Ishikawa (cell line): ENCODE measurements around the gene FUBP3.

ENCODE experiments used
- CREB1 ChIP-seq: IDR thresholded peaks from 2 replicates; pipeline ENCODE4 v1.6.1; 2012; ENCODE audit warnings: low read depth
- MAX ChIP-seq: IDR thresholded peaks from 2 replicates; pipeline ENCODE4 v1.6.1; 2012
- NFIC ChIP-seq: IDR thresholded peaks from 2 replicates; pipeline ENCODE4 v1.6.1; 2012
- ZBTB7A ChIP-seq: IDR thresholded peaks from 2 replicates; pipeline ENCODE4 v1.6.1; 2012; ENCODE audit warnings: low read depth

DNA sequence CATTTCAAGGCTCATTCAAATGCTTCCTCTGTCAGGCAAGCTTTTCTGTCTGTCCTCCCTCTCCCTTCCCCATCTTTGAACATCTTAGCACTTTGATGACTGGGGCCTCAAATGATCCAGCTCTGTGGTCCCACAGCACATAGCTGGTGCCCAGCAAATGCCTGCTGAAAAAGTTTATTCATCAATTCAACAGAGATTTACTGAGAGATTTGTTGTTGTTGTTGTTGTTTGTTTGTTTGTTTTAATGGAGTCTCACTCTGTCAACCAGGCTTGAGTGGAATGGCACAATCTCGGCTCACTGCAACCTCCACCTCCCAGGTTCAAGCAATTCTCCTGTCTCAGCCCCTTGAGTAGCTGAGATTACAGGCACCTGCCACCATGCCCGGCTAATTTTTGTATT lies 108.2 kb downstream of the FUBP3 start:
- TF ChIP-seq CREB1 (no peak), NFIC (no peak), MAX (no peak), ZBTB7A (no peak)
